Activated naive CD8-positive, alpha-beta T cell treated with anti-CD3 and anti-CD28 coated beads, Interleukin-2, amount 10 ng/mL, durations not matched to agents 7 days and 5 days (primary cell): ENCODE results near the gene NAALADL2. TPM values are rescaled to one million over a fixed set of nuclear protein-coding genes. Genes with fewer than 3 reads are reported as not detected.

Experiments
- ATAC-seq: fragments of 150-1000 bp; cut with Tn5 transposase; one replicate; pipeline ENCODE4 v1.10.0; 2021; ENCODE audit warnings: low read depth, moderate library complexity
- POLR2A ChIA-PET: fragments of 350-600 bp; sonication (Branson Sonifier 250); formaldehyde crosslinking; loops from one replicate; lab custom pipeline; 2021; ENCODE audit warnings: antibody characterized with exemption; lab: Charles Lee
- DNase-seq: peaks from one replicate; pipeline ENCODE4 v3.0.0; 2021
- H3K27ac Mint-ChIP-seq: one replicate; pipeline ENCODE4 v1.8.0; 2022; ENCODE audit warnings: mild to moderate bottlenecking, mixed read lengths
- H3K27me3 Mint-ChIP-seq: one replicate; pipeline ENCODE4 v1.8.0; 2022; ENCODE audit warnings: mild to moderate bottlenecking, moderate library complexity, mixed read lengths
- H3K36me3 Mint-ChIP-seq: one replicate; pipeline ENCODE4 v1.8.0; 2021; ENCODE audit warnings: mild to moderate bottlenecking, mixed read lengths
- H3K4me1 Mint-ChIP-seq: one replicate; pipeline ENCODE4 v1.8.0; 2021; ENCODE audit warnings: mixed read lengths
- H3K4me3 Mint-ChIP-seq: one replicate; pipeline ENCODE4 v1.8.0; 2022; ENCODE audit warnings: mild to moderate bottlenecking, moderate library complexity, mixed read lengths
- H3K9me3 Mint-ChIP-seq: one replicate; pipeline ENCODE4 v1.8.0; 2021; ENCODE audit warnings: mixed read lengths
- total RNA-seq, 2 experiments: library from RNA; stranded (reverse); gene quantifications; one replicate each; pipeline ENCODE4 v1.2.3, GENCODE V29; 2021

Gene NAALADL2
- total RNA-seq, 2 experiments from 2014 or later = not detected

DNA sequence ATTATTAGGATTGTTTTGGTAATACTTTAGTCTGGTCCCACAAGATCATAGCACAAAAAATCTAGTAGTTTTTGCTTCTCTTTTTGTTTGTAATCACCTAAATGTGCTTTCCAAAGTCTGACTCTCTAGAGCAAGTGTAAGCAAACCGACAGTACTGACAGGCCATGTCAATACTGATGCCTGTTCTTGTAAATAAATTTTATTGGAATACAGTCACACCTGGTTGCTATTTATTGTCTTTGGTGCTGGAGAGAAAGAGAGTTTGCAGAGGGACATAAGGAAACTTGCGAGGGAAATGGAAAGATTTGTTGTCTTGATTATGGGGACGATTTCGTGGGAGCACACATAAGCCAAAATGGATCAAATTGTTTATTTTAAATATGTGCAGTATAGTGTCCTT is 77.5 kb downstream of the NAALADL2 start:
- DNase-seq (no peak), ATAC-seq (no peak)
- POLR2A ChIA-PET = no interaction called here
- no peak overlapping the region for H3K27ac Mint-ChIP-seq
- H3K9me3 Mint-ChIP-seq = peaks cover 4% of the 10 kb centered on the region
- H3K4me1 Mint-ChIP-seq = no peaks in the 10 kb centered on the region
- no peaks in the 10 kb centered on the region for H3K27me3 Mint-ChIP-seq
- H3K36me3 Mint-ChIP-seq = no peaks in the 10 kb centered on the region
- H3K4me3 Mint-ChIP-seq = no peak overlapping the region

- no peaks in the 10 kb centered on the region for H3K36me3 Mint-ChIP-seq
- H3K27ac Mint-ChIP-seq = no peak overlapping the region
- no peak for ATAC-seq
- no peak for DNase-seq
- no peaks in the 10 kb centered on the region for H3K27me3 Mint-ChIP-seq
- POLR2A ChIA-PET = no interaction called here
- peaks cover 4% of the 10 kb centered on the region for H3K9me3 Mint-ChIP-seq
- no peaks in the 10 kb centered on the region for H3K4me1 Mint-ChIP-seq
- no peak overlapping the region for H3K4me3 Mint-ChIP-seq
These were observed 78.3 kb downstream of the NAALADL2 start for GRCh38 chr3:174937478-174937877.

DNA sequence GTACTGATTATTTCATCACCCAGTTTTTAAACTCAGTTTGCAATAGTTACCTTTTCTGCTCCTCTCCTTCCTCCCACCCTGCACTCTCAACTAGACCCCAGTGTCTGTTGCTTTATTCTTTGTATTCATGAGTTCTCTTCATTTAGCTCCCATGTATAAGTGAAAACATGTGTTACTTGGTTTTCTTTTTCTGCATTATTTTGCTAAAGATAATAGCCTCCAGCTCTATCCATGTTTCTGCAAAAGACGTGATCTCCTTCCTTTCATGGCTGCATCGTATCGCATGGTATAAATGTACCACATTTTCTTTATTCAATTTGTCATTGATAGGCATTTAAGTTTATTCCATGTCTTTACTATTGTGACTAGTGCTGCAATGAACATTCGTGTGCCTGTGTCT is 79.0 kb downstream of the NAALADL2 start:
- Mint-ChIP-seq H3K27ac (no peak overlapping the region), H3K9me3 (peaks cover 7% of the 10 kb centered on the region), H3K36me3 (no peaks in the 10 kb centered on the region), H3K4me3 (no peak overlapping the region), H3K27me3 (no peaks in the 10 kb centered on the region), H3K4me1 (no peaks in the 10 kb centered on the region)
- ATAC-seq (no peak), DNase-seq (no peak)
- POLR2A ChIA-PET = no interaction called here

DNA sequence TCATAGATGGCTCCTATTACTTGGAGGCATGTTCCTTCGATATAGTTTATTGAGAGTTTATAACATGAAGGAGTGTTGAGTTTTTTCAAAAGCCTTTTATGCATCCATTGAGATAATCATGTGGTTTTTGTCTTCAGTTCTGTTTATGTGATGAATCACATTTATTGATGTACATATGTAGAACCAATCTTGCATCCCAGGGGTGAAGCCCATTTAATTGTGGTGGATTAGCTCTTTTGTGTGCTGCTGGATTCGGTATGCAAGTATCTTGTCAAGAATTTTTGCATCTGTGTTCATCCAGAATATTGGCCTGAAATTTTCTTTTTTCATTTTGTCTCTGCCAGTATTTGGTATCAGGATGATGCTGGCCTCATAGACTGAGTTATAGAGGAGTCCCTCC is 81.0 kb downstream of the NAALADL2 start:
- no peak for ATAC-seq
- H3K27ac Mint-ChIP-seq = no peak overlapping the region
- peaks cover 7% of the 10 kb centered on the region for H3K9me3 Mint-ChIP-seq
- H3K4me1 Mint-ChIP-seq = no peaks in the 10 kb centered on the region
- DNase-seq = no peak
- H3K36me3 Mint-ChIP-seq = no peaks in the 10 kb centered on the region
- POLR2A ChIA-PET = no interaction called here
- no peak overlapping the region for H3K4me3 Mint-ChIP-seq
- H3K27me3 Mint-ChIP-seq = no peaks in the 10 kb centered on the region

DNA sequence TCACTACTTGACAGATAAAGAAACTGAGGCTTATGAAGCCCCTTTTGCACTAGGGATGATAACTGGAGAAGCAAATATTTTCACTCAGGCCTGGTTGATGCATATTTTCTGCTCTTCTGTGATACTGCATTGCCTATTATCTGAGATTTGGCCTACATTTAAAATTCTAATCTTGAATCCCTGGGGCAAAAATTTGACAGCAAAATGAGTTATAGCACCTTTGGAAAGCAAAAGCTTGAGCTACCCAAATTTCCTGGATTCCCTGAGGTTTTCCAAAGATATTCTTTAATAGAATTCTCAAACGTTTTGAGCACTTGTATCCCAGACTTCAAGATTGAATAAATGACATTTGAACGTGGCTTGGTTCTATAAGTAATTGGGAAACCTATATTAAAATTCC is 86.1 kb downstream of the NAALADL2 start:
- Mint-ChIP-seq H3K36me3 (no peaks in the 10 kb centered on the region), H3K27me3 (no peaks in the 10 kb centered on the region), H3K4me1 (no peaks in the 10 kb centered on the region), H3K27ac (no peak overlapping the region), H3K9me3 (peaks cover 7% of the 10 kb centered on the region), H3K4me3 (no peak overlapping the region)
- POLR2A ChIA-PET = no interaction called here
- ATAC-seq = no peak
- DNase-seq = no peak

DNA sequence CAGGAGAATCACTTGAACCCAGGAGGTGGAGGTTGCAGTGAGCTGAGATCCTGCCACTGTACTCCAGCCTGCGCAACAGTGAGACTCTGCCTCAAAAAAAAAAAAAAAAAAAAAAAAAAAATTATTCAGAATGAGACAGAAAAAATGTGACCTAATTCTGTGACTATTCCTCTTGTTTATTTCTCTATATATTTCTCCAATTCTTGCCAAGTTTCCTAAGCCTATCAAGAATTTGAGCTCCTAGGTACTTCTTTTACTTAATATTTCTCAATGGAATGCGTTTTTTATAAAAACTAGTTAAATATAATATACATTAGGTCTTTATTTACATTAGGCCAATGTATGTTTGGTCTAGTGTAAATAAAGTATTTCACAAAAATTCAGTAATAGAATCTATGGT is 86.8 kb downstream of the NAALADL2 start:
- Mint-ChIP-seq H3K4me3 (no peak overlapping the region), H3K27me3 (no peaks in the 10 kb centered on the region), H3K4me1 (no peaks in the 10 kb centered on the region), H3K27ac (no peak overlapping the region), H3K36me3 (no peaks in the 10 kb centered on the region), H3K9me3 (peaks cover 4% of the 10 kb centered on the region)
- POLR2A ChIA-PET = no interaction called here
- no peak for ATAC-seq
- DNase-seq = no peak

DNA sequence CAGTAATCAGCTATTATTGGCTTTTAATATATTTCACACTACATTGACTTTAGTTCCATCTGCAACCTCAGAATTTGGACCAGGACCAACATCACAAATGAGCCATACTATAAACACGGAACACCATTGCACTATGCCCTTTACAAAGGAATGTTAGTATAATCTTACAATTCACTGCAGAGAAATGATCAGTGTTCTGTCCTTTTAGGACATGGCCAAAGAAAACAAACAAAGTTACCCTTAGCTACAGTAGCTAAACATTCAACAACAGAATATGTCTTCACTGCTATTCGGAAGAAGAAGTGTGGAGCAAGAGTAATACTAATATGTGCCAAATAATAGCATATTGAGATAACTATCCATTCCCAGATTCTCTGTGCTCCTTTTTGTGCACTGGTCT is 90.4 kb downstream of the NAALADL2 start:
- H3K4me3 Mint-ChIP-seq = no peak overlapping the region
- no peak overlapping the region for H3K27ac Mint-ChIP-seq
- DNase-seq (no peak), ATAC-seq (no peak)
- H3K4me1 Mint-ChIP-seq = no peaks in the 10 kb centered on the region
- no peaks in the 10 kb centered on the region for H3K36me3 Mint-ChIP-seq
- no peaks in the 10 kb centered on the region for H3K9me3 Mint-ChIP-seq
- no peaks in the 10 kb centered on the region for H3K27me3 Mint-ChIP-seq
- POLR2A ChIA-PET = no interaction called here

DNA sequence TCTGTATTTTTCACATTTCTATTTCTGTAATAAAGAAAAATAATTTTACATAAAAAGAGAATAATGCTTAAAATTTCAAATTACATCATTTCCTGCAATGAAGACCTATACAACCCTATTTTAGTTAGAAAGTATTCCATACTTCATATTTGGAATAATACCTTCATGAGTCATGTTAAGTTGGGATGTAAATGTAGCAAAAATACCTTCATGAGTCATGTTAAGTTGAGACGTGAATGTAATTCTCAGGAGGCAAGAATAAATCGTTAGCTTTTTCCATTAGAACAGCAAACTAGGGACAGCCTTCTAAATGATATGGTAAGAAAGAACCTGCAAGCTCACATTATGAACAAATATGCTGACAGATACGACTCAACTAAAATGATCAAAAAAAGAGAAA is 91.9 kb downstream of the NAALADL2 start:
- ATAC-seq (no peak), DNase-seq (no peak)
- POLR2A ChIA-PET = no interaction called here
- H3K36me3 Mint-ChIP-seq = no peaks in the 10 kb centered on the region
- H3K4me3 Mint-ChIP-seq = no peak overlapping the region
- H3K9me3 Mint-ChIP-seq = no peaks in the 10 kb centered on the region
- no peaks in the 10 kb centered on the region for H3K4me1 Mint-ChIP-seq
- H3K27me3 Mint-ChIP-seq = no peaks in the 10 kb centered on the region
- H3K27ac Mint-ChIP-seq = no peak overlapping the region

DNA sequence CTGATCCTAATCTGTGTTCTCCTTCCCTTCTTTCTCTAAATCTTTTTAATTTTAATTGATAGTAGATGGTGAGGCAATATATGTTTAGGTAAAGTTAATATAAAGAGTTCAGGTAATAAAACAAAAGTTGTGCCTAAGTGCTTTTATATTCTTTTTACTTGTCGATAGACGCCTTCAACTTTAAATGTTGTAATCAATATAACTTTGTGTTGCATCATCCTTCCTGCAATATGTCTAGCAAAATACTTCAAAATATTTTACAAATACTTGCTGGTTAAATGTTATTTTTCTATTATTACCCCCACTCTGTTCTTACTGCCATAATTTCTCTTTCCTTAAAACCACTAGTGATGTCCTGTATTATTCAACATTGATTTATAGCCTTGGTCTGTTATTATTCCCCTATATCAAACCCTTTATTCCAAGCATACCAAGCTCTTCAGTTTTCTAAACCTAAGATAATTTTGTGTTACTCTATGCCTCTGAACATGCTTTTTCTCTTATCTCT is 92.4 kb downstream of the NAALADL2 start:
- Mint-ChIP-seq H3K27ac (no peak overlapping the region), H3K4me1 (no peaks in the 10 kb centered on the region), H3K36me3 (no peaks in the 10 kb centered on the region), H3K4me3 (no peak overlapping the region), H3K27me3 (no peaks in the 10 kb centered on the region), H3K9me3 (no peaks in the 10 kb centered on the region)
- POLR2A ChIA-PET = no interaction called here
- DNase-seq (no peak), ATAC-seq (no peak)

- Mint-ChIP-seq H3K27me3 (no peaks in the 10 kb centered on the region), H3K4me3 (no peak overlapping the region), H3K4me1 (no peaks in the 10 kb centered on the region), H3K36me3 (no peaks in the 10 kb centered on the region), H3K27ac (no peak overlapping the region), H3K9me3 (no peaks in the 10 kb centered on the region)
- POLR2A ChIA-PET = no interaction called here
- no peak for DNase-seq
- ATAC-seq = no peak
These were observed 93.9 kb downstream of the NAALADL2 start for GRCh38 chr3:174953068-174953467.

DNA sequence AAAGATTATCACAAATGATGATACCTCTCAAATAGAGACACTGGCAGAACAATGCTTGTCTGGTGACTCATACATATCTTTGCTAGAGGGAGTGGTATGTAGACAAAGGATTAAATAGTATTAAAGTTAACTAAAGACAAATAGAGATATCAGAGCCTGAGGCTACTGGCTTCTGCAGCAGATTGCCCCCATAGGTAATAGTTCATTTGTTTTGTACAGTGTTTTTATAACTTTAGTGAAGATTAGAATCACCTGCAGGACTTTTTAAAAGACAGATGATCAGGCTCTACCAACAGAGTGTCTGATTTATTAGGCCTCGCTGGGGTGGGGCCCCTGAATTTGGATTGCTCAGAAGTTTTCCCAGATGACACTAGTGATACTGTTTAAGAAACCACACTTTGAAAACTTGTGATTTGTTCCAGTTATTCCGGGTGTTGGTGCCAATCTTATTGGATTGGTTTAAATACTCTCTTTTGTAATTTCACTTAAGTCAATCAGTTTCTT is 96.4 kb downstream of the NAALADL2 start:
- DNase-seq (no peak), ATAC-seq (no peak)
- no peaks in the 10 kb centered on the region for H3K9me3 Mint-ChIP-seq
- H3K27me3 Mint-ChIP-seq = no peaks in the 10 kb centered on the region
- no peak overlapping the region for H3K27ac Mint-ChIP-seq
- POLR2A ChIA-PET = no interaction called here
- H3K36me3 Mint-ChIP-seq = no peaks in the 10 kb centered on the region
- no peak overlapping the region for H3K4me3 Mint-ChIP-seq
- no peaks in the 10 kb centered on the region for H3K4me1 Mint-ChIP-seq

GRCh38 chr3:174957081-174957480 is 97.9 kb downstream of the NAALADL2 start:
- no peak for ATAC-seq
- Mint-ChIP-seq H3K9me3 (no peaks in the 10 kb centered on the region), H3K36me3 (no peaks in the 10 kb centered on the region), H3K4me1 (no peaks in the 10 kb centered on the region), H3K27ac (no peak overlapping the region), H3K4me3 (no peak overlapping the region), H3K27me3 (no peaks in the 10 kb centered on the region)
- no peak for DNase-seq
- POLR2A ChIA-PET = no interaction called here

DNA sequence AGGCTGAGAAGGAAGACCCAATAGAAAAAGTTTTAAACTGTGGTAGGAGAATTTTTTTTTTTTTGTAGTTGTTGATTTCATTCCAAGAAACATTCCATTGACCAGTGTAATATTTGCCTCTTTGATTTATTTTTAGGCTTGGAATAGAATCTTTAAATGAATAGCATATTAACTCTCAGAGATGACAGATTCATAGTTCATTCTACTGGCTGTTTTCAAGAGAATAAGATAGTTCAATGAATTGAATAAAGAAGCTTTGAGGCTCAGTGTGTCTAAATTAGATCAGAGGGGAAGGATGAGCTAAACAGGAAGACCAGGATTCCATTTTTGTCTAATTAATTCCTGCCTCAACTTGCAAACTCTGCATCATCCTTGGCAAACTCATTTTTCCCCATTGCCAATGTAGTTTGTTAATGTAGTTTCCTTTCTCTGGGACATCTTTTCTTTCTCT is 98.4 kb downstream of the NAALADL2 start:
- DNase-seq (no peak), ATAC-seq (no peak)
- Mint-ChIP-seq H3K27ac (no peak overlapping the region), H3K4me3 (no peak overlapping the region), H3K27me3 (no peaks in the 10 kb centered on the region), H3K9me3 (no peaks in the 10 kb centered on the region), H3K4me1 (no peaks in the 10 kb centered on the region), H3K36me3 (no peaks in the 10 kb centered on the region)
- POLR2A ChIA-PET = no interaction called here

- H3K9me3 Mint-ChIP-seq = no peaks in the 10 kb centered on the region
- H3K27ac Mint-ChIP-seq = no peak overlapping the region
- no peaks in the 10 kb centered on the region for H3K4me1 Mint-ChIP-seq
- DNase-seq (no peak), ATAC-seq (no peak)
- POLR2A ChIA-PET = no interaction called here
- no peak overlapping the region for H3K4me3 Mint-ChIP-seq
- no peaks in the 10 kb centered on the region for H3K27me3 Mint-ChIP-seq
- H3K36me3 Mint-ChIP-seq = no peaks in the 10 kb centered on the region
These were observed 99.7 kb downstream of the NAALADL2 start for GRCh38 chr3:174958671-174959328.
